Mesenchymal stem cell (in vitro differentiated cells and primary cell): ENCODE results near the gene SSBP2.

ENCODE experiments used
- DNase-seq: peaks from one replicate; pipeline ENCODE4 v3.0.0-alpha.2; 2013
- H2AFZ ChIP-seq: one replicate; pipeline ENCODE4 v1.6.1; 2013; ENCODE audit warnings: low read depth, mild to moderate bottlenecking, control low read depth, inconsistent platforms, low read length, moderate library complexity
- H2AK5ac ChIP-seq: 2 replicates; pipeline ENCODE4 v1.6.1; 2013; ENCODE audit warnings: low read length, moderate library complexity, mild to moderate bottlenecking, inconsistent platforms; ENCODE audit not compliant: severe bottlenecking
- H2BK120ac ChIP-seq: one replicate; pipeline ENCODE4 v1.6.1; 2013; ENCODE audit warnings: low read depth, mild to moderate bottlenecking, inconsistent platforms, low read length, moderate library complexity
- H2BK12ac ChIP-seq, 2 experiments: one replicate each; pipeline ENCODE4 v1.6.1; 2013; ENCODE audit warnings: inconsistent platforms in 2 of 2, low read length in 2 of 2, mild to moderate bottlenecking in 2 of 2, moderate library complexity in 2 of 2, control low read depth in 1 of 2
- H2BK15ac ChIP-seq: one replicate; pipeline ENCODE4 v1.6.1; 2013; ENCODE audit warnings: mild to moderate bottlenecking, low read depth, inconsistent platforms; ENCODE audit not compliant: poor library complexity, severe bottlenecking
- H2BK5ac ChIP-seq: 2 replicates; pipeline ENCODE4 v1.6.1; 2013; ENCODE audit warnings: low read depth, mild to moderate bottlenecking, low read length, control low read depth, inconsistent platforms; ENCODE audit not compliant: poor library complexity, severe bottlenecking
- H3K14ac ChIP-seq, 2 experiments: one replicate each; pipeline ENCODE4 v1.6.1; 2013; ENCODE audit warnings: inconsistent platforms in 2 of 2, low read length in 2 of 2, control low read depth in 1 of 2, mild to moderate bottlenecking in 1 of 2, moderate library complexity in 1 of 2
- H3K18ac ChIP-seq, 2 experiments: one replicate each; pipeline ENCODE4 v1.6.1; 2013; ENCODE audit warnings: inconsistent platforms in 2 of 2, low read length in 2 of 2, control low read depth in 1 of 2, low read depth in 1 of 2, mild to moderate bottlenecking in 1 of 2
- H3K23ac ChIP-seq, 2 experiments: one replicate each; pipeline ENCODE4 v1.6.1; 2013; ENCODE audit warnings: inconsistent platforms in 2 of 2, low read length in 2 of 2, mild to moderate bottlenecking in 2 of 2, moderate library complexity in 2 of 2, control low read depth in 1 of 2
- H3K27ac ChIP-seq: 2 replicates; pipeline ENCODE4 v1.5.1; 2013; ENCODE audit warnings: mild to moderate bottlenecking, moderate library complexity, low read length, control low read depth, inconsistent platforms; ENCODE audit not compliant: poor library complexity, severe bottlenecking
- H3K27me3 ChIP-seq, 2 experiments: 2 replicates each; pipeline versions ENCODE4 v1.6.1 to v1.7.0; 2013; ENCODE audit warnings: low read length in 2 of 2, mild to moderate bottlenecking in 2 of 2, moderate library complexity in 2 of 2, control low read depth in 1 of 2, inconsistent platforms in 1 of 2; ENCODE audit not compliant: control insufficient read depth in 1 of 2, insufficient read depth in 1 of 2
- H3K36me3 ChIP-seq, 2 experiments: 2 replicates each; pipeline versions ENCODE4 v1.6.1 to v1.7.0; 2013; ENCODE audit warnings: low read length in 2 of 2, control low read depth in 1 of 2, inconsistent platforms in 1 of 2, low read depth in 1 of 2, mild to moderate bottlenecking in 1 of 2; ENCODE audit not compliant: insufficient read depth in 2 of 2, control insufficient read depth in 1 of 2
- H3K4ac ChIP-seq, 2 experiments: one replicate each; pipeline ENCODE4 v1.6.1; 2013; ENCODE audit warnings: inconsistent platforms in 2 of 2, low read length in 2 of 2, mild to moderate bottlenecking in 2 of 2, moderate library complexity in 2 of 2, control low read depth in 1 of 2, low read depth in 1 of 2
- H3K4me1 ChIP-seq: 2 replicates; pipeline ENCODE4 v1.6.1; 2013; ENCODE audit warnings: low read depth, low read length, control low read depth; ENCODE audit not compliant: control insufficient read depth, insufficient read depth
- H3K4me2 ChIP-seq: 2 replicates; pipeline ENCODE4 v1.6.1; 2013; ENCODE audit warnings: low read length, mild to moderate bottlenecking, inconsistent platforms; ENCODE audit not compliant: poor library complexity, severe bottlenecking
- H3K4me3 ChIP-seq, 2 experiments: 2 replicates each; pipeline versions ENCODE4 v1.5.1 to v1.7.0; 2013; ENCODE audit warnings: low read length in 2 of 2, mild to moderate bottlenecking in 2 of 2, control low read depth in 1 of 2, low read depth in 1 of 2; ENCODE audit not compliant: insufficient read depth in 1 of 2
- H3K79me1 ChIP-seq: replicated peaks from 2 replicates; pipeline ENCODE4 v1.6.1; 2013; ENCODE audit warnings: mild to moderate bottlenecking, control low read depth, low read length, inconsistent platforms; ENCODE audit not compliant: poor library complexity, severe bottlenecking
- H3K9ac ChIP-seq: 2 replicates; pipeline ENCODE4 v1.7.0; 2013; ENCODE audit warnings: mild to moderate bottlenecking, low read length, moderate library complexity
- H3K9me3 ChIP-seq: 2 replicates; pipeline ENCODE4 v1.7.0; 2013; ENCODE audit warnings: mild to moderate bottlenecking, low read length; ENCODE audit not compliant: control insufficient read depth
- H4K8ac ChIP-seq: one replicate; pipeline ENCODE4 v1.6.1; 2013; ENCODE audit warnings: inconsistent platforms, mild to moderate bottlenecking, low read length, moderate library complexity
- H4K91ac ChIP-seq: one replicate; pipeline ENCODE4 v1.6.1; 2013; ENCODE audit warnings: mild to moderate bottlenecking, low read length, inconsistent platforms
- WGBS: methylation state at CpG from one replicate; pipeline ENCODE4 v1.1.7; 2013; ENCODE audit warnings: mixed read lengths; 5-methylcytosine and 5-hydroxymethylcytosine counted together

SSBP2 gene

GRCh38 chr5:81469676-81470075, 281.2 kb downstream of the SSBP2 start:
- no peaks in the 10 kb centered on the region for H3K4me1 ChIP-seq
- H4K8ac ChIP-seq = no peak overlapping the region

GRCh38 chr5:81450940-81451339, 300.0 kb downstream of the SSBP2 start:
- no peak overlapping the region for H3K14ac ChIP-seq
- no peak overlapping the region for H2BK15ac ChIP-seq
- H3K79me1 ChIP-seq = no peaks in the 10 kb centered on the region
- no peaks in the 10 kb centered on the region for H3K27me3 ChIP-seq
- peaks cover 0 to 3% of the 10 kb centered on the region in 2 experiments for H3K36me3 ChIP-seq
- no peaks in the 10 kb centered on the region for H3K9me3 ChIP-seq
- WGBS = no CpG with 5 or more reads among the region's 2 CpGs
- H3K4me3 ChIP-seq = no peak overlapping the region
- H3K9ac ChIP-seq = no peak overlapping the region
- no peak overlapping the region for H3K4ac ChIP-seq
- no peaks in the 10 kb centered on the region for H3K4me1 ChIP-seq
- no peak overlapping the region for H3K4me2 ChIP-seq
- DNase-seq = no peak
- H2AFZ ChIP-seq = no peak overlapping the region
- no peak overlapping the region for H2AK5ac ChIP-seq
- H2BK12ac ChIP-seq = no peak overlapping the region
- no peak overlapping the region for H3K23ac ChIP-seq
- no peak overlapping the region for H3K18ac ChIP-seq
- no peak overlapping the region for H2BK120ac ChIP-seq
- no peak overlapping the region for H2BK5ac ChIP-seq
- H4K91ac ChIP-seq = no peak overlapping the region
- H4K8ac ChIP-seq = no peak overlapping the region
- H3K27ac ChIP-seq = no peak overlapping the region

More at GRCh38 chr5:81469676-81470075, 281.2 kb downstream of the SSBP2 start:
- Histone ChIP-seq H3K4ac (no peak overlapping the region), H2AFZ (no peak overlapping the region), H3K27ac (no peak overlapping the region), H2BK15ac (no peak overlapping the region), H3K4me3 (no peak overlapping the region), H3K14ac (no peak overlapping the region), H2BK120ac (no peak overlapping the region), H3K18ac (no peak overlapping the region), H3K9me3 (peaks cover 7% of the 10 kb centered on the region), H3K9ac (no peak overlapping the region), H3K4me2 (no peak overlapping the region), H4K91ac (no peak overlapping the region), H3K36me3 (peaks cover 6 to 17% of the 10 kb centered on the region in 2 experiments), H3K27me3 (no peaks in the 10 kb centered on the region), H3K23ac (no peak overlapping the region), H2BK12ac (no peak overlapping the region), H3K79me1 (no peaks in the 10 kb centered on the region), H2AK5ac (no peak overlapping the region), H2BK5ac (no peak overlapping the region)
- no peak for DNase-seq

- Histone ChIP-seq H3K23ac (no peak overlapping the region), H3K79me1 (no peaks in the 10 kb centered on the region), H3K36me3 (peaks cover 0 to 3% of the 10 kb centered on the region in 2 experiments), H3K4me2 (no peak overlapping the region), H3K4me3 (no peak overlapping the region), H2AK5ac (no peak overlapping the region), H3K27ac (no peak overlapping the region), H2BK120ac (no peak overlapping the region), H2BK5ac (no peak overlapping the region), H2BK12ac (no peak overlapping the region), H3K9me3 (no peaks in the 10 kb centered on the region), H3K27me3 (no peaks in the 10 kb centered on the region), H4K8ac (no peak overlapping the region), H3K18ac (no peak overlapping the region), H3K9ac (no peak overlapping the region), H3K4me1 (no peaks in the 10 kb centered on the region), H2BK15ac (no peak overlapping the region), H3K4ac (no peak overlapping the region), H3K14ac (no peak overlapping the region), H4K91ac (no peak overlapping the region), H2AFZ (no peak overlapping the region)
- WGBS = 91% methylated on average over 6 of the region's 6 CpGs
- DNase-seq = no peak
Observed at GRCh38 chr5:81435023-81435422, 315.9 kb downstream of the SSBP2 start.

- no peak overlapping the region for H4K8ac ChIP-seq
- H3K4me3 ChIP-seq = no peak overlapping the region
- no peaks in the 10 kb centered on the region for H3K4me1 ChIP-seq
- no peak overlapping the region for H3K18ac ChIP-seq
- no peaks in the 10 kb centered on the region for H3K27me3 ChIP-seq
- H3K79me1 ChIP-seq = no peaks in the 10 kb centered on the region
- no peak overlapping the region for H2BK12ac ChIP-seq
- no peak overlapping the region for H2AFZ ChIP-seq
- no peak overlapping the region for H4K91ac ChIP-seq
- no peak overlapping the region for H3K23ac ChIP-seq
- H3K9me3 ChIP-seq = no peaks in the 10 kb centered on the region
- H2BK15ac ChIP-seq = no peak overlapping the region
- H3K4ac ChIP-seq = no peak overlapping the region
- no peak overlapping the region for H3K27ac ChIP-seq
- H2BK120ac ChIP-seq = no peak overlapping the region
- H3K9ac ChIP-seq = no peak overlapping the region
- peaks cover 0 to 3% of the 10 kb centered on the region in 2 experiments for H3K36me3 ChIP-seq
- no peak overlapping the region for H3K4me2 ChIP-seq
- no peak overlapping the region for H2AK5ac ChIP-seq
- H2BK5ac ChIP-seq = no peak overlapping the region
- DNase-seq = no peak
- H3K14ac ChIP-seq = no peak overlapping the region
Observed at GRCh38 chr5:81429985-81430384, 320.9 kb downstream of the SSBP2 start.
